Left cardiac atrium (tissue), 4 donors: ENCODE results near the gene PHACTR1. TPM values are rescaled to one million over a fixed set of nuclear protein-coding genes. Genes with fewer than 3 reads are reported as not detected.

Experiments used
- ATAC-seq, 2 donors: fragments of 200-7000 bp; cut with Tn5 transposase; one replicate each; pipeline ENCODE4 v1.9.1; 2020; ENCODE audit warnings: mild to moderate bottlenecking in 2 of 2, moderate library complexity in 2 of 2
- DNase-seq: peaks from one replicate; pipeline ENCODE4 v3.0.0-alpha.2; 2020
- intact Hi-C, 2 donors: fragments of 100-400 bp; cut with DNase I; formaldehyde crosslinking; loops; one replicate each; pipeline versions ENCODE4 v1.14.1 to v1.15.1; 2022 to 2023
- total RNA-seq, 2 donors: library from RNA; stranded (reverse); fragmentation: NEBNext Ultra II Directional; extraction: Animal tissue kit (Norgen Biotek cat#: 25700); gene quantifications; one replicate each; pipeline ENCODE4 v1.2.1, GENCODE V29; 2021
- donor health status: DM: no; HTN: yes; CAD: no.
- donor health status: DM: no; HTN: yes; CAD: no; lungs with severe emphysema.
- donor health status: DM: yes; HTN: yes; CAD: no.
- donor health status: Dilated cardiomyopathy.

The PHACTR1 gene
- total RNA-seq, 2 donors from 2014 or later = 12.2 to 16.0 TPM

DNA sequence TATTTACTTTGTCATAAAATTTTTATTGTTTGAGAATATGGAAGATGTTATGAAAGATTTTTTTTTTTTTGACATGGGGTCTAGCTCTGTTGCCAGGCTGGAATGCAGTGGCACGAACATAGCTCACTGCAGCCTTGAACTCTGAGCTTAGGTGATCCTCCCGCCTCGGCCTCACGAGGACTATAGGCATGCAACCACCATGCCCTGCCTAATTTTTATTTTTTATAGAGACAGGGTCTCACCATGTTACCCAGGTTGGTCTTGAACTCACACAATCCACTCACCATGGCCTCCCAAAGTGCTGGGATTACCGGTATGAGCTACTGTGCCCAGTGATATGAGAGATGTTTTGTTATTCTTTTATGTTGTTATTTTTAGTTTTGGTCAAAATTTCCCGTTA lies 316.0 kb downstream of the PHACTR1 start:
- no peak for ATAC-seq
- intact Hi-C loops = no loop called here
- no peak for DNase-seq

DNA sequence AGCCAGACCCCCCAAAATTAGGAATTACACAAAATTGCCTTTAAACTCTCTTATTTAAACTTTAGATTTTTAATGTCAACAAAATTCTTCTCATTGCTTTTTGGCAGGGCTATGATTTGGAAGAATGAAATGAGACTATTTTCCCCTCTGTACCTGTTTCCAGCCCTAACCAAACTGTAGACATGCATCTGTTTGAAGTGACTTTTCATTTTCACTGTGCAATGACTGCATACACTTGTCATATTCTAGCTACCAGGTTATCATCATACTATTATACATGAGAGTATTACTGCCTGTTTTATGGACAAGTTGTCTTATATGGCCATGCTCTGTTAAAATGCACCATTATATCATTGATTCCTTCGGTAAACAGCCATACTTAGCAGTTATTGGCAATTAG lies 316.6 kb downstream of the PHACTR1 start:
- ATAC-seq (no peak), DNase-seq (no peak)
- intact Hi-C loops = no loop called here

DNA sequence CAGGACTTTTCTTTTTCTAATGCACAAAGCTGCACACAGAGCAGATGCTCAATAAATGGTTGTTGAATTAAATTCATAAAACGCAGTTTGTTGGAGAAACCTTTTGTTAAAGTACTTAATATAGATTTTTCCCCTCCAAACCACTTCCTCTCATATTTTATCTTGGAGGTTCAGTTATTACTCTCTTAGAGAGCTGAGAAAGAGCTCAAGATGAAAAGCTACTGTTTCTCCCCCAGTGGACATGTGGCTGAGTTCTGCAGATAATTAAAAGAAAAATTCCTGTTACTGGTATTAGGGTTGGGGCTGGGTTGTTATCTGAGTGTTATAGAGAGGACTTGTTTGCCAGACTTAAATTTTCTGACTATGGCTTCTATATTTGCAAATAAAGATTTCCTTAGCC lies 317.7 kb downstream of the PHACTR1 start:
- ATAC-seq (no peak), DNase-seq (no peak)
- intact Hi-C loops = no loop called here

DNA sequence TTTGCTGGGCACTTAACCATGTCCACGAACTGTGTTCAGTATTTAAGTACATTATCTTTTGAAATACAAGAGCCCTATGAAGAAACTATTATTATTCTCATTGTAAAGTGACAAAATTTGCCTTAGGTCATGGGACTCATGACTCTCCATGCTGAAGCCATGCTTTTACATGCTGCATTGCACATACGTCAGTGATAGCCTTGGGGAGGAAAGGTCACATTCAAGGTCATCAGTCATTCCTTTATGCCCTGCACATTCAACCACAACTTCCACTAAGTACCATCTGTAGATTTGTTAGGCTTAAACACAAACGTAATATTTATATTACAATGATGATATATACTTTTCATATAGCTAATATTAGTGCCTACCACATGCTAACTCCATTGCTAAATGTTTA lies 319.0 kb downstream of the PHACTR1 start:
- ATAC-seq (no peak), DNase-seq (no peak)
- intact Hi-C loops = no loop called here

DNA sequence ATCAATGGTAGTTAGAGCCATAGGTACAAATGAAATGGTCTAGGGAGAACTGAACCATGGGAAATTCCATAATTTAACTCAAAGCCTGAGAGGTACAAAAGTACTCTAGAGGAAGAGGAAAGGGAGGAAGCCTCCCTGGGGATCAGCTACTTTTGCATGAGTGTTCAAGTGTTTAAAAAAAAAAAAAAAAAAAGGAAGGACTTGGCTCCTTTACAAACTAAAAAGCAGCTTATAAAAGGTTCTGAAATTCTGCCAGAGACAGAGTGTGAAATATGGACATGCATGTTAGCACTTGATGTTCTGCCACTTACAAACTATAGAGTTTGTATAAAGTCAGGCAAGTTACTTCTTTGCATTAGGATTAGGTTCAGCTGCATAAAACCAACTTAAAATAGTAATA lies 321.7 kb downstream of the PHACTR1 start:
- intact Hi-C loops = no loop called here
- ATAC-seq (peak in 1 of 2 donors; percentile 47), DNase-seq (no peak)

DNA sequence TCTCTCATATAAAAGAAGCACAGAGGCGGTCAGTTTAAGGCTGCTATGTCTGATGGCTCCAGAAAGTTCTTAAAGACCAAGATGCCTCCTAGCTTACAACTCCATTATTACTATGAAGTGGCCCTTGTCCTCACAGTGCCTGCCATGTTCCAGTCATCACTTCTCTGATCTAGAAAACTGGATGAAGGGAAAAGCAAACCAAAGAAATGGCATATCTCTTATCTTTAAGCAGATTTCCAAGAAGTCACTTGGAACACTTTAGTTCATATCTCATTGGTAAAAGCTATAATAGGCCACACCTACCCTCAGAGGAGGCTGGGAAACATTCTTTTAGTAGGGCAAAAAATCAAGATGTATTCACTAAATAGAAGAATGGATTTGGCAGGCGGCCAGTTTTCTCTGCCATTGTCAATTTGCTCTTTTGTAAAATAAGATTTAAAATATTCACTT lies 322.2 kb downstream of the PHACTR1 start:
- peak in 1 of 2 donors; percentile 16 for ATAC-seq
- intact Hi-C loops = no loop called here
- peak; percentile 27 for DNase-seq

DNA sequence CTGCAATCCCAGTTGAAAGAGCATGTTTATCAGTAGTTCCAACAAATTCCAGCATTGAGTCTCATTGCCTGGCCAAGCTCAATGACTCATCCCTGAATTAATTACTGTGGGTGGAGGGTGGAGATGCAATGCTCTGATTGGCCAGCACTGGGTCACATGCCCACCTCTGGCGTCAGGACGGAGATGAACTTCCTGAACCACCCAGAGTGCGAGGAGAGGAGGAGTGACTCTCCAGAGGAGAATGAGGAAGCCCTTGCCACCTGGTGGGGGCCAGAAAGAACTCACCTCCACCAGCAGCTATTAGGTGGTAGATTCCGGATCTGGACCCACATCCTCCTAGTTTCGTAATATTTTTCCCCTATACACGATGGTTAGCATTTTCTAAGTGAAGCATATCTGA lies 327.8 kb downstream of the PHACTR1 start:
- no peak for DNase-seq
- intact Hi-C loops = no loop called here
- peak in 1 of 2 donors; percentile 33 for ATAC-seq

DNA sequence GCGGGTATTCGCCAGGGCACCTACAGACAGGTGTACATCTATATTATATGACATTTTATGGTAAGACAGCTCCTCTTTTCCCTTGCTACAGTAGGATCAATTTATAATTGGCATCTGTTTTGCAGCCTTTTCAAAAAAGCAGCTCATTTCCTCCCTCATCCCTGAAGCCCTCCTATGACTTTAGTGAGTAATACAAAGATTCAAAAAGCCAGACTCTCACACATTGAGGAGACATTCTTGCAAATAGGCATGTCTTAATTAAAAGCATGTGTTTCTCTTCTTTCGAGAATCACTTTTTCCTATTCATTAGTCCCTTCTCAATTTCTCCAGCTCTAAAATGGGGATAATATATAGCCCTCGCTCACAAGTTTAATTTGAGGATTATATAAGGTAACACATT lies 328.3 kb downstream of the PHACTR1 start:
- DNase-seq (no peak), ATAC-seq (no peak)
- intact Hi-C loops = no loop called here

DNA sequence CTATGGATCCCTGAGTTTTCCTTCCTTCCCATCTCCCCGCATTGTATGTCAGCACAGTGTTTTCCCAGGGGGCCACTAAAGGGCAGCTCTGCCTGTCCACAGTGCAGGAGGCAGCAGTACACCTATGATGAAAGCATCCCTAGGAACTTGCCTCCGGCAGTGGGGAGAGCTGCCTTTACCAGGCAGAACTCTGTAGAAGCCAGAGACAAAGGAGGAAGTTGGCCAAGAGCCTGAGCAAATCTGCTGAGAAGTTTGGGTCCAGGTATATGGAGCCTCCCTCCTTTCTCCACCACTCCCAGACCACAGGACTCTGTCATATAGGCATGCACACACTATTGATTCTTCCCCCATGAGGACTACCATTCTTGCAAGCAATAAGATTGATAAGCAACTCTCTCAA lies 329.1 kb downstream of the PHACTR1 start:
- ATAC-seq = no peak
- no peak for DNase-seq
- intact Hi-C loops = no loop called here

DNA sequence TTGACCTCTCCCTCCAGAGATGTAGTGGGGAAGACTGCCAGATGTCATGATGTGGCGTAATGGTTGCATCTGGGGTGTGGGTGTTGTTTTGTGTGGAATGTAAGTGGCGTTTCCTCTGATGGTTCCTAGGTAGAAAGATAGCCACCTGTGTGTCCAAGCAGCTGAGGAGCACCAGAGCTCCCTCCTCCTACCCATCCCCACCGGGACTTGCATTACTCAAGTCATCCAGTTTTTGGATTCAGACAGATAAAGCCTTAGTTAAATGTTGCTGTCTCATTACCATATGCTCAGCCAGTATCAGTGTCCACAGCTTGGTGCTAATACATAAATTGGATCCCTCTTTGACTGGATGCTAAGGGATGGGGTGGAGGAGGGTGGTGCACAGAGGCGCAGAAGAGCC lies 329.5 kb downstream of the PHACTR1 start:
- DNase-seq (no peak), ATAC-seq (no peak)
- intact Hi-C loops = no loop called here

DNA sequence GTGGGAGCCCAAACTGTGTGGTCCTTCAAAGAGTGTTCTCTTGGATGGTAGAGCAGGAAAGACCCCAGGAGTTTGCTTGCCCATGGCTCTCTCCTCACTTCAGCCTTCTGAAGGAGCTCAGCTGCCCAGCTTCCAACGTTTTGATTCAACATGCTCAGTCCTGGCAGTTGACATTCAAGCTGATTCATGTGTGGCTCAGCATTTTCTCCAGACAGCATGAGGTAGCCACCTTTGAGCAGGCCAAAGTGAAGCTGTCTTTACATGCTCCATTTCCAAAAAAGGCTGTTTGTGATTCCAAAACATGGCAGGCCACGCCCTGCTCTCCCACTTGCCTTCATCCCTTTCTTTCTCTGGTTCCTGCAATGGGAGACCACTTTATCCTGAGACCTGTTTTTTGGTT lies 331.5 kb downstream of the PHACTR1 start:
- intact Hi-C loops = no loop called here
- no peak for ATAC-seq
- DNase-seq = no peak

DNA sequence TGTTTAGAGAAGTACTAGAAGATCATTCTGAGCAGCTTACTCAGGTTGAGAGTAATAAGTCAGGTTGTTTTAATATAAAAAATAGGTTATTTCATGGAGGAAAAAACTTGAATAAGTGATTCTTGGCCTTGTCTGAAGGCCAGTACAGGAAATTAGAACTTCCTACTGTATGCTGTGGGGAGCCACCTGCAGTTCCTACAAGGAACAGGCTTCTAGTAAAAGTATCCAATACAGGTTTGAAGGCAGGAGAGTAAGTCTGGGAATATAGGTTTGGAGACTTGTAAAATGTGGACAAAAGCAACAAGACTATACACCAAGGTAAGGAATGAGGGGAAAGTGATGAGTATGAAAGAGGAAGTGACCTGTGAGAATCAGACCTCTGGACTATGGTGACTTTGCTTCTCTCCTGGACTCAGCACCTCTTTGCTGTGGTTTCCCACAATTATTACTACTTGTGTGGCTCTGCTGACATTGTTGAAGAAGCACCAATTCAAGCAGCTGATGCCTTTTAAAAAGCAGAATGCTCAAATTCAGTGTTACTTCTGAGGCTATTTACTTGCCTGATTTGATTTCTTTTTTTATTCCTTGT lies 333.2 kb downstream of the PHACTR1 start:
- DNase-seq = no peak
- ATAC-seq = no peak
- intact Hi-C loops = no loop called here

DNA sequence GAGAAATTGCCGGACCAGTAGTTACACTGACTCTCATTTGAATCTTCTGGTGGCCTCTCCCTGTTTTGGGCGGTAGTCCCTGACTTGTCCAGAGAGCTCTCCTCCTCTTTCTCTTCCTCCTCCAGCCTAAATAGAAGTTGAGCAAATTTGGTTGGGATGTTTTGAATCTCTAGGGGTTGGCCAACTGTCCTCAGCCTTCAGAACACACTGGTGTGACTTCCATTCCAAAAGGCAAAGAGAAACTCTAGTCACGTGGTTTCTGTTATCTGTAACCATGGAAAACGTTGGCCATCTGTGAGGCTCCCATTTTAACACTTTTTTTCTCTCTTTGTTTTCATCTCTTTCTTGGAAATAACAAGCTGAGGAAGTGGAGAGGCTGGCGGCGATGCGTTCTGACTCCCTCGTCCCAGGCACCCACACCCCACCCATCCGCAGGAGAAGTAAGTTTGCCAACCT lies 336.5 kb downstream of the PHACTR1 start:
- ATAC-seq (peak; percentile 50 to 55), DNase-seq (peak; percentile 22)
- intact Hi-C loops = no loop called here

DNA sequence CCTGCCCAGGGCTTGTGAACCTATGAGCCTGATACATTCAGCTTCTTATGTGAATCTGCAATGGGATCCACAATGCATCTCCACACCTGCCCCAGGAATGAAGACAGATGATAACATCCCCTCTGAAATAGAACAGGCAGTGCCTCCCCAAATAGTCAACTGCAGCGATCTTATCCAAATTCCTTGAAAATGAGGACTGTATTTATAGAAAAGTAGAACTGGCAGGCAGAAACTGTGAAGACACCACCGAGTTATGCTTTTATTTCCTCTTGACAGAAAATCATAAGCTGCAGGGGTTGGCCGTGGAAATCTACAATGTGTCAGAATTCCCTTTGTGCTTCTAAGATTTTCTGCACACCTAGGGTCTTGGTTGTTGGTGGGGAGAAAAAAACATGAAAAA lies 341.5 kb downstream of the PHACTR1 start:
- intact Hi-C loops = no loop called here
- no peak for ATAC-seq
- DNase-seq = no peak

DNA sequence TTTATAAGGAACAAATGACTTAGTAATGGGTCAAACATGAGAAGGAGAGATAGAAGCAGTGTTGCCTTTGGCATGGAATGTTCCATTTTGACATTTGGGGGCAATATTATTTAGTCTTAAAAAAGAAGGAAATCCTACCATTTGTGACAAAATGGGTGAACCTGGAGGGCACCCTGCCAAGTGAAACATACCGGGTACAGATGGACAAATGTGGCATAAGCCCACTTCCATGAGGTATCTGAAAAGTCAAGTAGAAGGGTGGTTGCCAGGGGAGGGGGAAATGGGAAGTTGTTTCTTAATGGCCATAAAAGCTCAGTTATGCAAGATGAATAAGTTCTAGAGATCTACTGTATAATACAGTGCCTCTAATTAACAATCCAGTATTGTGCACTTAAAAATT lies 342.5 kb downstream of the PHACTR1 start:
- intact Hi-C loops = no loop called here
- no peak for ATAC-seq
- DNase-seq = no peak

DNA sequence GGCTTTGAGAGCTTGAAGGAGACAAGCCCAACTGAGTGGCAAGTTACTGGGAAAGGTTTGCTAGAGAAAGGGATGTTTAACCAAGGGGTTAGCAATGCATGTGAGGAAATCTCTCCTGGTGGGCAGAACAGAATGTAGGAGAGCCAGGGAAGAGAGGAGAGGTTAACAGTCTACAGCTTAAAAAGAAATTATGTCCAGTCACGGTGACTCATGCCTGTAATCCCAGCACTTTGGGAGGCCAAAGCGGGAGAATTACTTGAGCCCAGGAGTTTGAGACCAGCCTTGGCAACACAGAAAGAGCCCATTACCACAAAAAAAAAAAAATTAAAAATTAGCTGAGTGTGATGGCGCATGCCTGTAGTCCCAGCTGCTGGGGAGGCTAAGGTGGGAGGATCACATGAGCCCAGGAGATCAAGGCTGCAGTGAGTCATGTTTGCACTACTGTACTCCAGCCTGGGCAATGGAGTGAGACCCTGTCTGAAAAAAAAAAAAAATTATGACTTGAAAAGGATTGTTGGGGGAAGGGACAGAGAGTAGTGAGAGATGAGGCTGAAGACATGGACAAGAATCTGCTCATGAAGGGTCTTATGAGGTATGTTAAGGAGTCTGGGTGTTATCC lies 346.8 kb downstream of the PHACTR1 start:
- intact Hi-C loops = no loop called here
- DNase-seq (no peak), ATAC-seq (no peak)

DNA sequence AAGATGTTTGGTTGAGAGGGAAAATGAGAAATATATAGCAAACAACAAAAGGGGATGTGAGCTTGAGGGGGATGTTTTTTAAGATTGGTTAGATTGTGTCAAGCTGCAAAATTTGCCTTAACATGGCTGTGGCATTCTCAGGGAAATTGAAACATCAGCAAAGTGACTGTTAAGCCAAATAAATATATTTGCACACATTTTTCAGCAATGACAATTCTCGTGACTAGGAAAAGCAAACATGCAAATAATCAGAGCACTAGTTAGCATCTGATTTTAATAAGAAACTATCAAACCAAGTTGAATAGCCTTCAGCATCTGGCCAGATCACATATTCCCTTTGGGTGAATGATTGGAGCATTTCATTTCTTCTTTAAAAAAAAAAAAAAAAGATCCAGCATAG lies 349.0 kb downstream of the PHACTR1 start:
- DNase-seq = no peak
- intact Hi-C loops = no loop called here
- ATAC-seq = no peak

DNA sequence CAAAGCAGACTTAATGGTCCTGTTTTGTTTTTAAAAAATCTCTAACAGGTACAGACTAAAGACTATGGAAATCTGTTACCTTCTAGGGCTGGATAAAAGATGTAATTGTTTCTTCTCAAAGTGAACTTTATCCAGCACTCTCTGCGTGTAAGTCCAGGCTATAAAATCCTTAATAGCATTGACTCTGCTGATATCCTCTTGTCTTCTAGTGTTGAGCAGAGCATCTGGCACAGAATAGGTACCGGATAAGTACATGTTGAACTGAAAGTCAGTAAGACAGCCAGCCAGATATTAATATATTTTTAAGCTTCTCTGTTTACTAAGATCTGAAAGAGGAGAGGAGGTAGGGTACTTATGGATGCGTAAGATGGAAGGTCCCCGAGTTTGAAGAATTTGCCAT lies 349.5 kb downstream of the PHACTR1 start:
- intact Hi-C loops = no loop called here
- ATAC-seq = no peak
- DNase-seq = no peak

DNA sequence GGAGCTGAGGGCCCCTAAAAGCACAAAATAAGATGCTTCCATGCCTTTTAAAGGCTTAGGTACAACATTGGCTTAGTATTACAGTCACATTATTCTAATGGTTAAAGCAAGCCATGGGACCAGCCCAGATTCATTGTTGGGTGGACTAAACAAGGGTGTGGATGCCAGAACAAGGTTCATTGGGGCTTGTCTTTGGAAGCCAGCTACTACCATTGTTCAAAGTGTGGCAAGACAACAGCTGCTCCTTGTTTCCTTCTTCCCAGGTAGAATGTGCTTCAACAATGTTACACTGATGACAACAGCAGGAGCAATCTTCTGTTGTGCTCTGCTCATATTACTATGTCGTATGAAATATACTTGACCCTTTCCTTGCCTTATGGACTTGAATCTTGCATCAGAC lies 350.3 kb downstream of the PHACTR1 start:
- intact Hi-C loops = no loop called here
- no peak for DNase-seq
- no peak for ATAC-seq

DNA sequence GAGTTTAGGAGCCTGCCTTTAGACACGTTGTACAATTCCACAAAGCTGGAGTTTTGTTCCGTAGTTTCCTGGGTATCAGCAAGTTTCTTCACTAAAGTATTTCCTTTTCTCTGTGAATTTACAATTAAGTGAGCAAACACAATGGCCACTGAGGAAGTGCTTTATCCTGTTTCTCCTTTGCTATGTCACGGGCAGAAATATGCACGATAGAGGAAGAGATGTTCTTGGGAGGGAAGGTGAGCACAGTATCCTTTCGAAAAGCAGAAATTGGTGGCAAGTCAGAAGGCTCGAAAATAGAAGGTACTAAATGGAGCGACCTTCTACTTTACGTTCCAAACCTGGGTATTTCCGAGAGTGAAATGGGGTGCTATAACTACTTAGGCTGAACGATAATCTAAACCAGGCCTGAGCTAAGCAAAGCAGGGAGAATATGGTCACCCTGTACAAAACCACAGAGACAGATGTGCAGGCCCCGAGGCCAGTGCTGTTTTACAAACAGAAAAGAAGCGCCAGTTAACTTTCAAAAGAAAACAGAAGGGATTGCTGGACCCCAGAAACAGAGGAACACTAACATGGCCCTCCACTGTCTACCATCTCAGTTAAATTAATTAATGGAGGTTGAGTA lies 352.1 kb downstream of the PHACTR1 start:
- DNase-seq = no peak
- no peak for ATAC-seq
- intact Hi-C loops = no loop called here
